Activated T-cell treated with anti-CD3 and anti-CD28 coated beads, Interleukin-2, amount 50 U/mL, for 4 hours (primary cell): ENCODE measurements around the gene PACSIN1. TPM values are rescaled to one million over a fixed set of nuclear protein-coding genes. Genes with fewer than 3 reads are reported as not detected.
"Not testable (repeated sequence)": the region's sequence is repeated elsewhere in the genome, so short reads cannot be mapped to it uniquely, and the experiment has no call there.

Experiments used
- ATAC-seq, 2 donors: fragments of 200-7000 bp; cut with Tn5 transposase; one replicate each; pipeline ENCODE4 v1.10.0; 2021
- DNase-seq: peaks from one replicate; pipeline ENCODE4 v3.0.0-alpha.2; 2020
- H3K27me3 Mint-ChIP-seq: one replicate; pipeline ENCODE4 v1.8.0; 2021; ENCODE audit warnings: low read depth, mixed read lengths
- H3K36me3 Mint-ChIP-seq: one replicate; pipeline ENCODE4 v1.8.0; 2022; ENCODE audit warnings: mixed read lengths; ENCODE audit not compliant: insufficient read depth
- H3K4me1 Mint-ChIP-seq: one replicate; pipeline ENCODE4 v1.8.0; 2021; ENCODE audit warnings: low read depth, mixed read lengths
- H3K4me3 Mint-ChIP-seq: one replicate; pipeline ENCODE4 v1.8.0; 2021; ENCODE audit warnings: mild to moderate bottlenecking, moderate library complexity, mixed read lengths
- H3K9me3 Mint-ChIP-seq: one replicate; pipeline ENCODE4 v1.8.0; 2021; ENCODE audit warnings: mixed read lengths
- total RNA-seq, 3 donors: library from RNA; stranded (reverse); gene quantifications; one replicate each; pipeline ENCODE4 v1.2.1, GENCODE V29; 2021

Gene PACSIN1
- total RNA-seq, 3 donors from 2014 or later = 0.05 TPM; not detected in 2

DNA sequence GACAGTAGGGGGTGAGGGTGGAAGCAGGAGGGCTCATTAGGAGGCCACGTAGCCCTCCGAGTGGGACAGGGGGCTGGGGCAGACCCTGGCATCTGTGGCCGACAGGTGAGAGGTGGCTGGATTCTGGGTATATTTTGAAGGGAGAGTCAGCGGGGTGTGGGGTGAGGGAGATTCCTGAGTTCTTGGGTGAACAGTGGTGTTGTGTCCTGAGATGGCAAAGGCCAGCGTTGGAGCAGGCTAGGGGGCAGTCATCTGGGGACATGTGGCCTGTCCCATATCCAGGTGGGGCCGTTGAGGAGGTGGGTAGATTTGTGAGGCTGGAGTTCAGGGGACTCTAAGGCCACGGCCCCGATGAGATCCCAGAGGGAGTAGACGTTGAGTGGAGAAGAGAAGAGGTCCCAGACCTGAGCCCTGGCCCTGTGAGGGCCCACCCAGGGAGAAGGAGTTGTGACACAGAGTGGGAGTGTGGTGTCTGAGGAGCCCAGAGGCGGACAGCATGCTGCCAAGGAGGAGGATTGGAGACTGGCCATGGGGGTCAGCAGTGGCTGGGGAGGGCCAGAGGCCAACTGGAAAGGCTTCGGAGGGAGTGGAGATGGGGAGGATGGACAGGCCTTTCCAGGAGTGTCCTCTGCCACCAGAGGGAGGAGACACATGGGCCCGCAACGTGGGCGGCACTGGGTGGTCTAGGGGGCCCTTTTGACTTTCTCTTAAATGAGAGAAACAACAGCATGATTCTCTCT, 19.6 kb downstream of the PACSIN1 start:
- peak overlapping the region; percentile 27 for H3K4me3 Mint-ChIP-seq
- H3K27me3 Mint-ChIP-seq = no peaks in the 10 kb centered on the region
- ATAC-seq (no peak), DNase-seq (no peak)
- no peaks in the 10 kb centered on the region for H3K36me3 Mint-ChIP-seq
- H3K4me1 Mint-ChIP-seq = peaks cover 31% of the 10 kb centered on the region
- H3K9me3 Mint-ChIP-seq = no peaks in the 10 kb centered on the region

GRCh38 chr6:34486106-34486740, 20.3 kb downstream of the PACSIN1 start:
- DNase-seq = no peak
- Mint-ChIP-seq H3K4me3 (no peak overlapping the region), H3K9me3 (no peaks in the 10 kb centered on the region), H3K27me3 (no peaks in the 10 kb centered on the region), H3K36me3 (no peaks in the 10 kb centered on the region), H3K4me1 (peaks cover 31% of the 10 kb centered on the region)
- ATAC-seq = no peak

- H3K9me3 Mint-ChIP-seq, H3K4me3 Mint-ChIP-seq, H3K27me3 Mint-ChIP-seq, DNase-seq, H3K36me3 Mint-ChIP-seq, ATAC-seq: not testable (repeated sequence)
- peaks cover 31% of the 10 kb centered on the region for H3K4me1 Mint-ChIP-seq
These were observed 21.0 kb downstream of the PACSIN1 start for GRCh38 chr6:34486886-34487285.

DNA sequence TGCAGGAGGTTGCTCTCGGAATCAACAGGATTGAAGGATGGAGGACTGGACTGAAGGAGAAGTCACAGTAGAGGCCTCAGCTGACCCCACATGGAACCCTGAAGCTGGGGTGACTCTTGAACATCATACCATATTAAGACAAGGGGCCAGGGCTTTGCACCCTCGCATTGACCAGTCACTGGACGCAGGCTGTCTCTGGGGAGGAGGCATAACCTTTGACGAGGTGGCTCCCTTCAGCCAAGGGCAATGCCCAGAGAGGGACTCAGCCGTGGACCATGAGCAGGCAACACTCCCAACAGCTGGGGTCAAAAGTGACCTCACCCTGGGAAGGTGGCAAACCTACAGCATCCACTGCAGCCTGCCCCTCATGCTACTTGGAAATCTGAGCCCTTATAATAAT, 21.7 kb downstream of the PACSIN1 start:
- H3K27me3 Mint-ChIP-seq = no peaks in the 10 kb centered on the region
- no peaks in the 10 kb centered on the region for H3K9me3 Mint-ChIP-seq
- no peak overlapping the region for H3K4me3 Mint-ChIP-seq
- H3K36me3 Mint-ChIP-seq = no peaks in the 10 kb centered on the region
- no peak for ATAC-seq
- no peak for DNase-seq
- H3K4me1 Mint-ChIP-seq = peaks cover 31% of the 10 kb centered on the region

DNA sequence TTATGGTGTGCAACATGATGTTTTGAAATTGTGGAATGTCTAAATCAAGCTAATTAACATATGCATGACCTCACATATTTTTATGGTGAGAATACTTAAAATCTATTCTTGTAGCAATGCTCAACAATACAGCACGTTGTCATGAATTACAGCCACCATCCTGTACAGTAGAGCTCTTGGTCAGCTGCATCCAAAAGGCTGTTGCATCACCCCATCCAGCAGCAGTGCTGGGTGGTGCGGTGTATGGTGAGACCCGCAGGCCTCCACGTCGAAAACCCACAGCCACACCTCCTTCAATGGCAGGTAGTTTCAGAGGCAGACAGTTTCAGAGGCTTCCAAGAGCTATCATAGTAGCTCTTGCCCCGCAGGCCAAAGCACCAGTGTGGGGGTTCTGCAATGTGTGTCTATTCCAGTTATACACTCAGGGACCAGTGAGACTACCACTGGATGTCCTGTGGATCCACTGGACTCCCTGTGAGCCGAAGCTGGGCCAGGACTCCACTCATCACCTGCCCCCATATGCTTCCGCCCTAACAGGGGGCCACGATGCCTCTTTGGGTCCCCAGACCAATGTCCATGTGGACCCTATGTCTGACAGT, 23.4 kb downstream of the PACSIN1 start:
- no peaks in the 10 kb centered on the region for H3K27me3 Mint-ChIP-seq
- H3K36me3 Mint-ChIP-seq = no peaks in the 10 kb centered on the region
- no peaks in the 10 kb centered on the region for H3K9me3 Mint-ChIP-seq

DNA sequence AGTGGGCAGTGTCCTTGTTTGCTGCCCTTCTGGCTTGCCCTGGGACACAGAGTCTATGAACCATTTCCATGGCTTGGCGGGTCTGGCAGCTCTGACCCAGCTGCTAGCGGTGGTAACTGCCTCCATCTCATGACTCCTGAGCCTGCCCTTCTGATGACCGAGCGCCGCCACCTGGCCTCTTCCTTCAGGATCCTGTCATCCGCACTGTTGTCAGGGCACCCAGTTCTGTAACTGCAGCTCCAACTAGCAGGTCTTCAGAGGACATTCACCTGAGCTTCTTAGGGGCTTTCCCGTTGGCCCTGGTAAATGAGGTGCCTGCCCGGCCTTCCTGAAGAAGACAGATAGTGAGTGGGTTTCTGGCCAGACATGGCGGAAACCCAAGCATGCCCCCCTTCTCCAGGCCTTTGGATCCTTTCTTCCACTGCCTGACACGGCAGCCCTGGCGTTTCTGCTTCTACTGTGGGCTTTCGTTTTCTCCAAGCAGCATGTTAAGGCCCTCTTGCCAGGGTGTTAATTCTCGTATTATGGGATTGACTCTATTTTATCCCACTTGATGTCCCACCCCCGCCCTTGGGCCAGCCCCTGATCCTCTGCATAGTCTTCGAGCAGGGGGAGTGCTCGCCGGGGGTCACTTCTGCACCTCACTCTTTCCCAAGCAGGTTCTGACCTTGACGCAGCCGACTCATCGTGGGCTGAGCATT, 24.7 kb downstream of the PACSIN1 start:
- Mint-ChIP-seq H3K4me1 (peaks cover 14% of the 10 kb centered on the region), H3K27me3 (no peaks in the 10 kb centered on the region), H3K36me3 (no peaks in the 10 kb centered on the region), H3K9me3 (no peaks in the 10 kb centered on the region), H3K4me3 (no peak overlapping the region)
- no peak for DNase-seq
- ATAC-seq = no peak

More for the DNA sequence above, 23.4 kb downstream of the PACSIN1 start:
- DNase-seq (no peak), ATAC-seq (no peak)
- no peak overlapping the region for H3K4me3 Mint-ChIP-seq
- peaks cover 27% of the 10 kb centered on the region for H3K4me1 Mint-ChIP-seq

- no peaks in the 10 kb centered on the region for H3K9me3 Mint-ChIP-seq
- ATAC-seq (no peak), DNase-seq (no peak)
- H3K36me3 Mint-ChIP-seq = no peaks in the 10 kb centered on the region
- H3K4me1 Mint-ChIP-seq = peaks cover 9% of the 10 kb centered on the region
- H3K4me3 Mint-ChIP-seq = no peak overlapping the region
- no peaks in the 10 kb centered on the region for H3K27me3 Mint-ChIP-seq
These were observed 25.2 kb downstream of the PACSIN1 start for GRCh38 chr6:34491091-34491430.

- H3K27me3 Mint-ChIP-seq = no peaks in the 10 kb centered on the region
- no peak for DNase-seq
- H3K36me3 Mint-ChIP-seq = no peaks in the 10 kb centered on the region
- H3K4me1 Mint-ChIP-seq = no peaks in the 10 kb centered on the region
- H3K4me3 Mint-ChIP-seq = no peak overlapping the region
- H3K9me3 Mint-ChIP-seq = no peaks in the 10 kb centered on the region
- no peak for ATAC-seq
These were observed 27.5 kb downstream of the PACSIN1 start for GRCh38 chr6:34493344-34493743.

GRCh38 chr6:34494973-34495372, 29.1 kb downstream of the PACSIN1 start:
- H3K36me3 Mint-ChIP-seq = no peaks in the 10 kb centered on the region
- ATAC-seq (no peak), DNase-seq (no peak)
- no peak overlapping the region for H3K4me3 Mint-ChIP-seq
- H3K4me1 Mint-ChIP-seq = no peaks in the 10 kb centered on the region
- H3K27me3 Mint-ChIP-seq = no peaks in the 10 kb centered on the region
- H3K9me3 Mint-ChIP-seq = no peaks in the 10 kb centered on the region

GRCh38 chr6:34496103-34496685, 30.3 kb downstream of the PACSIN1 start:
- DNase-seq = no peak
- Mint-ChIP-seq H3K9me3 (no peaks in the 10 kb centered on the region), H3K4me3 (no peak overlapping the region), H3K36me3 (no peaks in the 10 kb centered on the region), H3K4me1 (no peaks in the 10 kb centered on the region), H3K27me3 (no peaks in the 10 kb centered on the region)
- no peak for ATAC-seq

- Mint-ChIP-seq H3K36me3 (no peaks in the 10 kb centered on the region), H3K4me1 (no peaks in the 10 kb centered on the region), H3K9me3 (no peaks in the 10 kb centered on the region), H3K4me3 (no peak overlapping the region), H3K27me3 (no peaks in the 10 kb centered on the region)
- ATAC-seq (no peak), DNase-seq (no peak)
These were observed 31.5 kb downstream of the PACSIN1 start for GRCh38 chr6:34497411-34497810.

DNA sequence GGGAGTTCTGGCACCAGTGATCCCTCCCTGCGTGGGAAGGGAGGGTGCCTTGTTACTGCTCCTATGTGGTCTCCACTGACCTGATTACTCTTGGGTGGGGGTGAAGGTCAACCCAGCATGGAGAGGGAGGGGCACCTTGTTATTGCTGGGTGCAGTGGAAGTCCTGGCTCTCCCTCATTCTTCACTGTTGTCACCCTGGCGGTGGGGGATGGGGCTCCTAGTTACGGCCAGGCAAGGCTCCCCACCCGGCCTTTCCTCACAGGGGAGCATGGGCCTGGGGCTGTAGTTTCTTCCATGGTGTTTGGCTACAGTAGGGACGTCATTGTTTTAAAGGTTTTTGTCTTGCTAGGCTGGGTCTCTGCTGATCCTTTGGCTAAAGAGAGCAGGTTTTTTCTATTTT, 40.8 kb downstream of the PACSIN1 start:
- no peaks in the 10 kb centered on the region for H3K36me3 Mint-ChIP-seq
- no peaks in the 10 kb centered on the region for H3K27me3 Mint-ChIP-seq
- no peak overlapping the region for H3K4me3 Mint-ChIP-seq
- no peaks in the 10 kb centered on the region for H3K4me1 Mint-ChIP-seq
- DNase-seq (no peak), ATAC-seq (no peak)
- H3K9me3 Mint-ChIP-seq = peaks cover 5% of the 10 kb centered on the region

DNA sequence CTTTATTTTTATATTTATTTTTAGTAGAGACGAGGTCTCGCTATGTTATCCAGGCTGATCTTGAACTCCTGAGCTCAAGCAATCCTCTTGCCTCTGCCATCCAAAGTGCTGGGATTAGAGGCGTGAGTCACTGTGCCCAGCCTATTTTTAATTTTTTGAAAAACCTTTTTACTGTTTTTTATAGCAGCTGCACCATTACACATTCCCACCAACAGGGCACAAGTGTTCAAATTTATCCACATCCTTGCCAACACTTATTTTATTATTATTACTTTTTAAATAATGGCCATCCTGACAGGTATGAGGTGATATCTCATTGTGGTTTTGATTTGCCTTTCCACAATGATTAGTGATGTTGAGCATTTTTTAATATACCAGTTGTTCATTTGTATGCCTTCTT, 42.5 kb downstream of the PACSIN1 start:
- H3K27me3 Mint-ChIP-seq = no peaks in the 10 kb centered on the region
- no peak for DNase-seq
- H3K9me3 Mint-ChIP-seq = peaks cover 5% of the 10 kb centered on the region
- no peaks in the 10 kb centered on the region for H3K36me3 Mint-ChIP-seq
- H3K4me1 Mint-ChIP-seq = no peaks in the 10 kb centered on the region
- ATAC-seq = no peak
- H3K4me3 Mint-ChIP-seq = no peak overlapping the region

- Mint-ChIP-seq H3K4me3 (no peak overlapping the region), H3K4me1 (no peaks in the 10 kb centered on the region), H3K9me3 (peaks cover 5% of the 10 kb centered on the region), H3K27me3 (peaks cover 6% of the 10 kb centered on the region), H3K36me3 (no peaks in the 10 kb centered on the region)
- no peak for ATAC-seq
- DNase-seq = no peak
These were observed 43.9 kb downstream of the PACSIN1 start for GRCh38 chr6:34509782-34510181.
